GM19468 (cell line): ENCODE measurements around the gene UGP2.

Experiments used
- ATAC-seq: cut with Tn5 transposase; IDR thresholded peaks from one replicate; pipeline ENCODE4 v1.9.1; 2021; ENCODE audit warnings: mild to moderate bottlenecking, moderate library complexity, moderate number of reproducible peaks; ENCODE audit not compliant: unreplicated experiment; ENCODE audit errors: extremely low read depth

Gene UGP2

GRCh38 chr2:63861220-63861822 lies 19.6 kb downstream of the UGP2 start:
- ATAC-seq, result no peak

DNA sequence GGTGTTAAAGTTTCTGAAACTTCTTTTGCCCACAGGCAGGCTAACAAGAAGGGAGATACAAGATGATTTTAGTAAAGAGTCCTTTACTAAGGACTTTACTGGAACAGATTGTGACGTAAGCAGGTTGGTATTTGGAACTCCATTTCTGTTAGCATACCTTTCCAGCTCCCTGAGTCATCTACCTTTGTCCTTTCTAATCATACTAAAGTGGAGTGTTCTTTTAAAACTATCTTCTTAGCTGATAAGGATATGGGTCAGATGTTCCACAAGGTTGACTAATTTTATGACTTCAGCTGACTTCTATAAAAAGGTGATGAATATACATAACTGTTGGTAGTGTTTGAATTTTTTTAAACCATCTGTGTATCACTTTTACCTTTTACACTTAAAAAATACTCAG lies 21.1 kb downstream of the UGP2 start:
- ATAC-seq, result no peak

GRCh38 chr2:63863707-63864106 lies 22.0 kb downstream of the UGP2 start:
- ATAC-seq, result no peak

- ATAC-seq, result no peak
Measured at GRCh38 chr2:63865159-63865799, 23.6 kb downstream of the UGP2 start.

- ATAC-seq, result no peak
Measured at GRCh38 chr2:63866009-63866709, 24.5 kb downstream of the UGP2 start.

DNA sequence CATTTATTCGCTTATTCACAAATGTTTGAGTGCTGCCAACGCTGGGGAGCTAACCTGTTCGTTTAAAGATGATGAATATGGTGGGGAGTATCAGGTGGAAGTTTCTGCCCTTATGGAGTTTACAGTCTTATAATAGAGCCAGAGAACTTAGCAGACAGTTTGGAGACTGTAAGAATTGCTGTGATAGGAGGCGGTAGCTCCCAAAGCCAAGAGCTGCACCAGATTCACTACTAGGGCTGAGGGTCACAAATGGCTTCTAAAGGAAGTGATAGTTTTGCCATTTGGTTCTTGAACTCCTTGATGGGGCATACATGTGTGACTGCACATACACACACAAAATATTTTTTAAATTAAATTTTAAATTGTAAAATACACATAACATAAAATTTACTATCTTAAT lies 29.0 kb downstream of the UGP2 start:
- no peak for ATAC-seq

DNA sequence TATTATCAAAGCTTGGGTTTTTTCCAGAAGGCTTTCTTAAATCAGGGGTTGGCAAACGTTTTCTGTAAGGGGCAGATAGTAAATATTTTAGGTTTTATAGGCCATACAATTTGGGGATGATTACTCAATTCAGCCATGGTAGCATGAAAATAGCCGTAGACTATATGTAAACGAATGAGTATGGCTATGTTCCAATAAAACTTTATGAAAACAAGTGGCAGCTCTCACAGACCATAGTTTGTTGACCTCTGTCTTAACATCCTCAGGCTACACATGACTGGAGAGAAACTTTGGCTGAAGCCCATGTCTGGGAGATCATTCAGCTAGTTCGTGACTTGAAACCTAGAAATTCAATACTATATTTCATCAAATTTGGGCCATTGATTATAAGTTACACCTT lies 30.2 kb downstream of the UGP2 start:
- ATAC-seq, result no peak

- ATAC-seq, result no peak
Measured at GRCh38 chr2:63872571-63873328, 31.1 kb downstream of the UGP2 start.

GRCh38 chr2:63874204-63875130 lies 32.8 kb downstream of the UGP2 start:
- ATAC-seq, result no peak

DNA sequence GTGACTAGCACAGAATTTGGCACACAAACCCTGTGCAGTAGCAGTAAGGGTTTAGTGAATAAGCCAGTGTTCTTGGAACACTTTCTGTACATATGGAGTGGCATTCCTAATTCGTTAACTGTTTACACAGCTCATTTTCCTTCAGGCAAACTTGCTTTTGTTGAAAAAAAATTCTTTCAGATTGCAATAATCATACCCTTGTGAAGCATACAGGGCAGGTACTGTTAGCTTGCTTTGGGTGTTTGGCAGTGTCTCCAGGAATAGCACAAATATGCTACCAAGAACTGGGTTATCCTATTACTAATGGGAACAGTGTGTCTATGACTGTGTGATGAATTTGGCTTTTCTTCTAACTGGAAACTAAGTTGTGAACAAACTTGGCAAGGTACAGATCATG lies 33.4 kb downstream of the UGP2 start:
- no peak for ATAC-seq

- ATAC-seq, result no peak
Measured at GRCh38 chr2:63875559-63876245, 34.0 kb downstream of the UGP2 start.

- no peak for ATAC-seq
Measured at GRCh38 chr2:63876311-63876710, 34.6 kb downstream of the UGP2 start.

DNA sequence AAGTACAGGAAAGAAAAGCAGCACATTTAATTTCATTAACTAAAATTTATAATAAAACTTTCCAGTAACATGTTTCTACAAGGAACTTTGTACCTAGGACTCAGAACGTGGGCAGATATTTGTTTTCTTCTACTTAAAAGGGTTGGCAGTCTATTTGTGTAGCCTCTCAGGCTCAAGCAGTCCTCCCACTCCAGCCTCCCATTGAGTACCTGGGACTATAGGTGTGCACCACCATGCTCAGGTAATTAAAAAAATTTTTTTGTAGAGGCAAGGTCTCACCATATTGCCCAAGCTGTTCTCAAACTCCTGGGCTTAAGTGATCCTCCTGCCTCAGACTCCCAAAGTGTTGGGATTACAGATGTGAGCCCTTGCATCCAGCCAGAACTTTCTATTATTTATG lies 36.8 kb downstream of the UGP2 start:
- ATAC-seq, result no peak

GRCh38 chr2:63879876-63880433 lies 38.3 kb downstream of the UGP2 start:
- ATAC-seq, result no peak

GRCh38 chr2:63880625-63881024 lies 38.9 kb downstream of the UGP2 start:
- no peak for ATAC-seq

DNA sequence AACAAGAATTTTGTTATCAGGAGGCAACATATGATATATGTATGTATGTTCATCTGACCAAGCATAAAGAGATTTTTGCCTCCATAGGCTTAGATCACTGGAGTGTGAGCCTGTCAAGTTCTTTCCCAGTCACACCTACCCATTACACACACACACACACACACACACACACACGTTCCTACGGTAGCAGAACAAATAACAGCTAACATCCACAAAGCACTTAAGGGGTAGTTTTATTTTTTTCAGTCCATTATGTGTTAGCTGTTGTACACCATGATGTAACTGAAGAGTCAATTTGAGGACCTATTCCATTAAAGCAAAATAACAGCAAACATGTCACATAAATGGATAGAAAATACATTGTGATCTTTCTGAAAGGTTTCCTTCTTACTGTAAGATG lies 39.5 kb downstream of the UGP2 start:
- ATAC-seq, result no peak

- no peak for ATAC-seq
Measured at GRCh38 chr2:63882395-63883105, 40.9 kb downstream of the UGP2 start.

GRCh38 chr2:63886445-63886844 lies 44.7 kb downstream of the UGP2 start:
- ATAC-seq, result no peak
